Testis (tissue), 3 donors: ENCODE measurements around the gene LIN28A. TPM values are rescaled to one million over a fixed set of nuclear protein-coding genes. Genes with fewer than 3 reads are reported as not detected.

Experiments used
- DNase-seq: peaks from one replicate; pipeline ENCODE4 v3.0.0-alpha.2; 2019
- H3K27ac ChIP-seq, 2 donors: fragments of 200-600 bp; sonication (generic); one replicate each; pipeline ENCODE4 v1.5.1; 2019
- H3K27me3 ChIP-seq: fragments of 200-600 bp; sonication (generic); one replicate; pipeline ENCODE4 v1.5.1; 2019
- H3K36me3 ChIP-seq: fragments of 200-600 bp; sonication (generic); one replicate; pipeline ENCODE4 v1.5.1; 2017; ENCODE audit warnings: low read depth; ENCODE audit errors: missing control alignments
- H3K4me1 ChIP-seq: fragments of 200-600 bp; sonication (generic); one replicate; pipeline ENCODE4 v1.5.1; 2019
- H3K4me3 ChIP-seq, 2 donors: fragments of 200-600 bp; sonication (generic); one replicate each; pipeline ENCODE4 v1.5.1; 2017 to 2019
- H3K9me3 ChIP-seq: fragments of 200-600 bp; sonication (generic); one replicate; pipeline ENCODE4 v1.5.1; 2017
- POLR2A ChIP-seq: fragments of 450-650 bp; IDR thresholded peaks from one replicate; pipeline ENCODE4 v1.6.1; 2017; ENCODE audit warnings: antibody characterized with exemption, mild to moderate bottlenecking, moderate library complexity
- WGBS, 2 donors: methylation state at CpG; one replicate each; pipeline ENCODE4 v1.1.5; 2018; 5-methylcytosine and 5-hydroxymethylcytosine counted together
- intact Hi-C: fragments of 100-400 bp; cut with DNase I; formaldehyde crosslinking; loops from one replicate; pipeline ENCODE4 v1.15.1; 2023; ENCODE audit warnings: low total_unique reads
- polyA plus RNA-seq: library from polyadenylated mRNA; stranded (reverse); fragments of 350-450 nt; fragmentation: Illumina TruSeq; extraction: RNeasy Lipid Tissue Mini Kit (QIAGEN cat#74804); gene quantifications from one replicate; pipeline ENCODE4 v1.2.3, GENCODE V29; 2014; ENCODE audit warnings: low read depth, low replicate concordance; ENCODE audit not compliant: insufficient read depth
- total RNA-seq, 2 donors: library from RNA; depleted of rRNA; stranded (reverse); fragments of >200 nt; gene quantifications; one replicate each; pipeline ENCODE4 v1.2.3, GENCODE V29; 2016
- TF ChIP-seq, protein P1 (sequence below), 3 experiments: fragments of 450-650 bp in 2 of 3; fragments of 200-600 bp in 1 of 3; sonication (generic) in 1 of 3; IDR thresholded peaks; one replicate each; pipeline ENCODE4 v1.5.1; 2016 to 2019; ENCODE audit warnings: antibody characterized with exemption in 3 of 3, mild to moderate bottlenecking in 2 of 3, moderate library complexity in 1 of 3

LIN28A gene
- total and polyA plus RNA-seq, 3 donors from 2014 or later: 1.5 to 3.9 (median 3.6) TPM

DNA sequence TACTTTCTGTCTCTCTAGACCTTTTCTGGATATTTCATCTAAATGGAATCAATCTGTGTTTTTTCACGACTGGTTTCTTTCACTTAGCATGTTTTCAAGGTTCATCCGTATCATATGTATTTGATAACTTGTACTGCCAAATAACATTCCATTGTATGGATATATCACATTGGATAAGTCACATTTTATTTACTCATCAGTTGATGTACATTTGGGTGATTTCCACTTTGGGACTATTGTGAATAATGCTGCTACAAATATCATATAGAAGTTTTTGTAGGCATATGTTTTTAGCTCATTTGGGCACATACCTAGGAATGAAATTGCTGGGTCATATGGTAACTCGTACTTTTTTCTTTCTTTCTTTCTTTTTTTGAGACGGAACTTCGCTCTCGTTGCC, 68.4 kb downstream of the LIN28A start:
- Histone ChIP-seq H3K27me3 (no peaks in the 10 kb centered on the region), H3K9me3 (no peaks in the 10 kb centered on the region), H3K4me1 (peaks cover 4% of the 10 kb centered on the region), H3K36me3 (no peaks in the 10 kb centered on the region), H3K27ac (no peak overlapping the region), H3K4me3 (no peak overlapping the region)
- DNase-seq: no peak
- TF ChIP-seq POLR2A: no peak
- TF ChIP-seq, protein P1, sequence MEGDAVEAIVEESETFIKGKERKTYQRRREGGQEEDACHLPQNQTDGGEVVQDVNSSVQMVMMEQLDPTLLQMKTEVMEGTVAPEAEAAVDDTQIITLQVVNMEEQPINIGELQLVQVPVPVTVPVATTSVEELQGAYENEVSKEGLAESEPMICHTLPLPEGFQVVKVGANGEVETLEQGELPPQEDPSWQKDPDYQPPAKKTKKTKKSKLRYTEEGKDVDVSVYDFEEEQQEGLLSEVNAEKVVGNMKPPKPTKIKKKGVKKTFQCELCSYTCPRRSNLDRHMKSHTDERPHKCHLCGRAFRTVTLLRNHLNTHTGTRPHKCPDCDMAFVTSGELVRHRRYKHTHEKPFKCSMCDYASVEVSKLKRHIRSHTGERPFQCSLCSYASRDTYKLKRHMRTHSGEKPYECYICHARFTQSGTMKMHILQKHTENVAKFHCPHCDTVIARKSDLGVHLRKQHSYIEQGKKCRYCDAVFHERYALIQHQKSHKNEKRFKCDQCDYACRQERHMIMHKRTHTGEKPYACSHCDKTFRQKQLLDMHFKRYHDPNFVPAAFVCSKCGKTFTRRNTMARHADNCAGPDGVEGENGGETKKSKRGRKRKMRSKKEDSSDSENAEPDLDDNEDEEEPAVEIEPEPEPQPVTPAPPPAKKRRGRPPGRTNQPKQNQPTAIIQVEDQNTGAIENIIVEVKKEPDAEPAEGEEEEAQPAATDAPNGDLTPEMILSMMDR (IDR thresholded peaks at IDR 0.05): no peak
- intact Hi-C loops: no loop called here
- WGBS, 2 donors: 90 to 95% methylated on average over 6 of the region's 6 CpGs

Other genes starting within 250 kb of the LIN28A start
- not detected for gene C1orf232, start 241.9 kb upstream of the LIN28A start, total RNA-seq
- not detected for gene C1orf232, start 241.9 kb upstream of the LIN28A start, polyA plus RNA-seq
- 10 to 100 TPM; 37.3 to 56.7 TPM for gene ZNF593, start 240.9 kb upstream of the LIN28A start, total RNA-seq
- 22.8 TPM for gene ZNF593, start 240.9 kb upstream of the LIN28A start, polyA plus RNA-seq
- 1 to 10 TPM in 1 of 2 donors, not detected in 1; 1.7 TPM for gene ZNF593OS, start 239.0 kb upstream of the LIN28A start, total RNA-seq
- gene ZNF593OS, start 239.0 kb upstream of the LIN28A start, polyA plus RNA-seq: 0.62 TPM
- gene CNKSR1, start 233.3 kb upstream of the LIN28A start, total RNA-seq: 1 to 10 TPM; 7.6 to 9.6 TPM
- 2.7 TPM for gene CNKSR1, start 233.3 kb upstream of the LIN28A start, polyA plus RNA-seq
- gene CATSPER4, start 220.2 kb upstream of the LIN28A start, total RNA-seq: 1 to 10 TPM; 4.9 to 8.2 TPM
- 13.2 TPM for gene CATSPER4, start 220.2 kb upstream of the LIN28A start, polyA plus RNA-seq
- 10 to 100 TPM; 52.1 to 61.8 TPM for gene CEP85, start 176.6 kb upstream of the LIN28A start, total RNA-seq
- 82.5 TPM for gene CEP85, start 176.6 kb upstream of the LIN28A start, polyA plus RNA-seq
- gene SH3BGRL3, start 130.7 kb upstream of the LIN28A start, total RNA-seq: 10 to 100 TPM; 24.4 to 25.4 TPM
- 76.6 TPM for gene SH3BGRL3, start 130.7 kb upstream of the LIN28A start, polyA plus RNA-seq
- gene UBXN11, start 104.2 kb upstream of the LIN28A start, total RNA-seq: 10 to 100 TPM; 39.7 to 51.7 TPM
- gene UBXN11, start 104.2 kb upstream of the LIN28A start, polyA plus RNA-seq: 65.9 TPM
- 1 to 10 TPM in 1 of 2 donors, not detected in 1; 3.0 TPM for gene CD52, start 92.9 kb upstream of the LIN28A start, total RNA-seq
- 23.8 TPM for gene CD52, start 92.9 kb upstream of the LIN28A start, polyA plus RNA-seq
- 1 to 10 TPM; 4.9 to 5.6 TPM for gene CRYBG2, start 56.7 kb upstream of the LIN28A start, total RNA-seq
- 12.9 TPM for gene CRYBG2, start 56.7 kb upstream of the LIN28A start, polyA plus RNA-seq
- gene ZNF683, start 38.1 kb upstream of the LIN28A start, total RNA-seq: 10 to 100 TPM; 22.9 to 63.9 TPM
- 87.5 TPM for gene ZNF683, start 38.1 kb upstream of the LIN28A start, polyA plus RNA-seq
- 10 to 100 TPM; 54.8 to 60.7 TPM for gene DHDDS, start 21.5 kb downstream of the LIN28A start, total RNA-seq
- gene DHDDS, start 21.5 kb downstream of the LIN28A start, polyA plus RNA-seq: 31.5 TPM
- gene HMGN2, start 61.6 kb downstream of the LIN28A start, total RNA-seq: 100 to 1,000 TPM; 244 to 285 TPM
- gene HMGN2, start 61.6 kb downstream of the LIN28A start, polyA plus RNA-seq: 392 TPM
- 10 to 100 TPM; 14.9 to 24.2 TPM for gene RPS6KA1, start 118.9 kb downstream of the LIN28A start, total RNA-seq
- 15.6 TPM for gene RPS6KA1, start 118.9 kb downstream of the LIN28A start, polyA plus RNA-seq